Thyroid gland (tissue), 4 donors: ENCODE data around the gene TADA3. TPM values are rescaled to one million over a fixed set of nuclear protein-coding genes. Genes with fewer than 3 reads are reported as not detected.

Experiments used
- DNase-seq, 2 donors: peaks; one replicate each; pipeline ENCODE4 v3.0.0-alpha.2; 2019
- H3K27ac ChIP-seq, 3 donors: fragments of 200-600 bp; sonication (generic); 1 replicate in 2 of 3; 2 replicates in 1 of 3; pipeline ENCODE4 v1.5.1; 2016 to 2019; ENCODE audit warnings: mild to moderate bottlenecking in 1 of 3, moderate library complexity in 1 of 3
- H3K27me3 ChIP-seq: fragments of 200-600 bp; sonication (generic); one replicate; pipeline ENCODE4 v1.5.1; 2019
- H3K36me3 ChIP-seq, 2 donors: fragments of 200-600 bp; sonication (generic); one replicate each; pipeline ENCODE4 v1.5.1; 2016 to 2019
- H3K4me1 ChIP-seq, 2 donors: fragments of 200-600 bp; sonication (generic); one replicate each; pipeline ENCODE4 v1.5.1; 2017 to 2019
- H3K4me3 ChIP-seq, 3 donors: fragments of 200-600 bp; sonication (generic); replicated peaks in 1 of 3; 1 replicate in 2 of 3; 2 replicates in 1 of 3; pipeline ENCODE4 v1.5.1; 2016; ENCODE audit warnings: mild to moderate bottlenecking in 1 of 3
- H3K9me3 ChIP-seq: fragments of 200-600 bp; sonication (generic); one replicate; pipeline ENCODE4 v1.5.1; 2017
- POLR2A ChIP-seq, 2 donors: fragments of 450-650 bp; IDR thresholded peaks; one replicate each; pipeline ENCODE4 v1.6.1; 2017; ENCODE audit warnings: antibody characterized with exemption in 2 of 2, mild to moderate bottlenecking in 2 of 2, moderate library complexity in 1 of 2
- WGBS, 2 donors: methylation state at CpG; one replicate each; pipeline ENCODE4 v1.1.5; 2017; 5-methylcytosine and 5-hydroxymethylcytosine counted together
- intact Hi-C: fragments of 100-400 bp; cut with DNase I; formaldehyde crosslinking; loops from one replicate; pipeline ENCODE4 v1.15.1; 2023
- total RNA-seq, 4 donors: library from RNA; depleted of rRNA; stranded (reverse); fragments of >200 nt; gene quantifications; one replicate each; pipeline ENCODE4 v1.2.3, GENCODE V29; 2016
- TF ChIP-seq, protein P1 (sequence below), 6 experiments: fragments of 200-600 bp in 3 of 6; fragments of 450-650 bp in 3 of 6; sonication (generic) in 3 of 6; IDR thresholded peaks; one replicate each; pipeline ENCODE4 v1.5.1; 2016 to 2019; ENCODE audit warnings: antibody characterized with exemption in 6 of 6, mild to moderate bottlenecking in 2 of 6, inconsistent platforms in 1 of 6, moderate library complexity in 1 of 6

Gene TADA3
- total RNA-seq, 4 donors from 2014 or later = 64.2 to 93.3 (median 83.3) TPM

DNA sequence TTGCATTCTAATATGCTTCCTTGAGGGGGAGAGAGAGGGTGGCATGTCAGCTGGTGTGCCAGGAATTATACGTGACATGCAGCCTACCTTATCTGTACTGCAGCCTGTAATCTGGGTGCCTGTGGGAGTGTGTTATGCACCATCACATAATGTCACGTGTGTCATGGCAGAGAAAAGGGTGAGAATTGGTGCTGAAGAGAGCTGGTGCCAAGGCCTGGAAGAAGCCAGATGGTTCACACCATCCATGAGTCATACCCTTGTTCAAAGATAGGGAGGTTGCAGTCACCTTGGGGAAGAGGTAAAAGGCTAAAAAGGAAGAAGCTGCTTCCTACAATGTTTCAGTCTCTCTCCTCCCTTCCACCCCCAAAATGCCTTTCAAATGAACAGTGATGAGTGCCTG is 55.4 kb downstream of the TADA3 start:
- no peak overlapping the region for H3K4me3 ChIP-seq
- no peak for DNase-seq
- H3K27me3 ChIP-seq = no peaks in the 10 kb centered on the region
- no peaks in the 10 kb centered on the region for H3K9me3 ChIP-seq
- WGBS, 2 donors = 88 to 89% methylated on average over 2 of the region's 2 CpGs
- intact Hi-C loops = loop anchor here (10.0 kb wide), 1 partner anchor 232 kb away; no protein-coding TSS in a partner anchor
- no peak overlapping the region for H3K27ac ChIP-seq
- peaks cover 14 to 16% of the 10 kb centered on the region in 2 donors for H3K4me1 ChIP-seq
- TF ChIP-seq POLR2A (IDR thresholded peaks at IDR 0.05) = no peak
- TF ChIP-seq, protein P1, sequence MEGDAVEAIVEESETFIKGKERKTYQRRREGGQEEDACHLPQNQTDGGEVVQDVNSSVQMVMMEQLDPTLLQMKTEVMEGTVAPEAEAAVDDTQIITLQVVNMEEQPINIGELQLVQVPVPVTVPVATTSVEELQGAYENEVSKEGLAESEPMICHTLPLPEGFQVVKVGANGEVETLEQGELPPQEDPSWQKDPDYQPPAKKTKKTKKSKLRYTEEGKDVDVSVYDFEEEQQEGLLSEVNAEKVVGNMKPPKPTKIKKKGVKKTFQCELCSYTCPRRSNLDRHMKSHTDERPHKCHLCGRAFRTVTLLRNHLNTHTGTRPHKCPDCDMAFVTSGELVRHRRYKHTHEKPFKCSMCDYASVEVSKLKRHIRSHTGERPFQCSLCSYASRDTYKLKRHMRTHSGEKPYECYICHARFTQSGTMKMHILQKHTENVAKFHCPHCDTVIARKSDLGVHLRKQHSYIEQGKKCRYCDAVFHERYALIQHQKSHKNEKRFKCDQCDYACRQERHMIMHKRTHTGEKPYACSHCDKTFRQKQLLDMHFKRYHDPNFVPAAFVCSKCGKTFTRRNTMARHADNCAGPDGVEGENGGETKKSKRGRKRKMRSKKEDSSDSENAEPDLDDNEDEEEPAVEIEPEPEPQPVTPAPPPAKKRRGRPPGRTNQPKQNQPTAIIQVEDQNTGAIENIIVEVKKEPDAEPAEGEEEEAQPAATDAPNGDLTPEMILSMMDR (IDR thresholded peaks at IDR 0.05) = no peak
- H3K36me3 ChIP-seq = peaks cover 56 to 64% of the 10 kb centered on the region in 2 donors

DNA sequence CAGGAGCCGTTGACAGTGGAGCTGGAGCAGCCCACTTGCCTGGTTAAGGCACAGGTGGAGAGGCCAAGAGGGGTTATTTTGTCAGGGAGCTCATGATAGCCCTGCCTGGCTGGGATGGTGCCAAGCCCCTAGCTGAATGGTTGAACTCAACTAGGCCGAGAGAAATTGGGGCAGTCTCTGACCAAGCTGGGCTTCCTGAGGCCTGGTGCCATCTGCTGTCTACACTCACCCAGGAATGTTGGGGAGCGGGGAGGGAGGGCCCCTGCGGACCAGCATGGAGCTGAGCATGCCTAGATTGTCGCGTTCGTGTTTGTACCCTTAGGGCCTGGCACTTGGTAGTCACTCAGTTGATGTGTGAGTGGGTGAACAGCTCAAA is 59.5 kb downstream of the TADA3 start:
- H3K4me3 ChIP-seq = peak overlapping the region in 2 of 3 donors; percentile 91 to 99
- no peak for TF ChIP-seq POLR2A (IDR thresholded peaks at IDR 0.05)
- TF ChIP-seq, protein P1 (IDR thresholded peaks at IDR 0.05) = no peak
- H3K36me3 ChIP-seq = peaks cover 18 to 25% of the 10 kb centered on the region in 2 donors
- H3K27ac ChIP-seq = peak overlapping the region in 2 of 3 donors; percentile 92 to 100
- no peaks in the 10 kb centered on the region for H3K27me3 ChIP-seq
- intact Hi-C loops = loop anchor here (2.0 to 10.0 kb wide), 2 partner anchors 16 to 228 kb away; partner anchors contain the start of gene OGG1
- peak; percentile 21 to 41 for DNase-seq
- H3K4me1 ChIP-seq = peaks cover 19 to 20% of the 10 kb centered on the region in 2 donors
- no peaks in the 10 kb centered on the region for H3K9me3 ChIP-seq
- whole genome bisulfite sequencing, 2 donors = 14 to 30% methylated on average over 4 to 6 of the region's 7 CpGs

DNA sequence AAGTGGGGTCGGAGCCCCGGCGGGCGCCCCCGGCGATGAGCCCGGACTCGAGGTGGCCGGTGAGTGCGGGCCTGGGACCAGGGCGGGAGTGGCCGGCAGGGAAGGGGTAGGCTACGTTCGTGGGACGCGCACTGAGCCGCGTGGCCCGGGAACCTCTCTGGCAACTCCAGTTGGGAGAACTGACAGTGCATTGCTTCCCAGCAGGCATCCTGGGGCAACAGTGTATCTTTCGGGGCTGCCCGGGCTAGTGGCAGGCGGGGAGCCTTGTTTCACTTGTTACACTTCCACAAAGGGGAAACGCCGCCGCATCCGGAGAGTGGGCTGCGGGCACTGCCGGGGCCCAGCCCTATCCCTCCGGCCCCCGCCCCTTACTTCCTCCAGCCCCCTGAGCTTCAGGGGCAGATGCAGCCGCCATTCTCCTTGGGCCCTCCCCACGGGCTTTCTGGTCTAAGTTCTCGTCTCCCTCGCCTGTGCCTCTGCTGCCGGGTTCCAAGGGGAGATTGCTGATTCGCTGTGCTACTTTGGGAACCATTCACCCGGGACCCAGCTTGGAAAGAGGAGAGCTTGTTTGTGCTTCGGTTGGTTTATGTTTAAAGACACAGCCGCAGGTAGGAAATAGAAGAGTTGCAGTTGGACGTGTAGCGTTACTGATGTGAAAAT is 60.1 kb downstream of the TADA3 start:
- peak; percentile 58 to 61 for DNase-seq
- WGBS, 2 donors = 1 to 5% methylated on average over 11 to 19 of the region's 41 CpGs
- Histone ChIP-seq H3K9me3 (no peaks in the 10 kb centered on the region), H3K27me3 (no peaks in the 10 kb centered on the region), H3K27ac (peak overlapping the region; percentile 92 to 100 (median 99)), H3K4me3 (peak overlapping the region; percentile 29 to 99 (median 91)), H3K36me3 (peaks cover 13 to 20% of the 10 kb centered on the region in 2 donors), H3K4me1 (peaks cover 19 to 20% of the 10 kb centered on the region in 2 donors)
- intact Hi-C loops = loop anchor here (2.0 to 10.0 kb wide), 2 partner anchors 17 to 227 kb away; partner anchors contain the start of gene OGG1
- no peak for TF ChIP-seq POLR2A (IDR thresholded peaks at IDR 0.05)
- TF ChIP-seq, protein P1 (IDR thresholded peaks at IDR 0.05) = no peak

DNA sequence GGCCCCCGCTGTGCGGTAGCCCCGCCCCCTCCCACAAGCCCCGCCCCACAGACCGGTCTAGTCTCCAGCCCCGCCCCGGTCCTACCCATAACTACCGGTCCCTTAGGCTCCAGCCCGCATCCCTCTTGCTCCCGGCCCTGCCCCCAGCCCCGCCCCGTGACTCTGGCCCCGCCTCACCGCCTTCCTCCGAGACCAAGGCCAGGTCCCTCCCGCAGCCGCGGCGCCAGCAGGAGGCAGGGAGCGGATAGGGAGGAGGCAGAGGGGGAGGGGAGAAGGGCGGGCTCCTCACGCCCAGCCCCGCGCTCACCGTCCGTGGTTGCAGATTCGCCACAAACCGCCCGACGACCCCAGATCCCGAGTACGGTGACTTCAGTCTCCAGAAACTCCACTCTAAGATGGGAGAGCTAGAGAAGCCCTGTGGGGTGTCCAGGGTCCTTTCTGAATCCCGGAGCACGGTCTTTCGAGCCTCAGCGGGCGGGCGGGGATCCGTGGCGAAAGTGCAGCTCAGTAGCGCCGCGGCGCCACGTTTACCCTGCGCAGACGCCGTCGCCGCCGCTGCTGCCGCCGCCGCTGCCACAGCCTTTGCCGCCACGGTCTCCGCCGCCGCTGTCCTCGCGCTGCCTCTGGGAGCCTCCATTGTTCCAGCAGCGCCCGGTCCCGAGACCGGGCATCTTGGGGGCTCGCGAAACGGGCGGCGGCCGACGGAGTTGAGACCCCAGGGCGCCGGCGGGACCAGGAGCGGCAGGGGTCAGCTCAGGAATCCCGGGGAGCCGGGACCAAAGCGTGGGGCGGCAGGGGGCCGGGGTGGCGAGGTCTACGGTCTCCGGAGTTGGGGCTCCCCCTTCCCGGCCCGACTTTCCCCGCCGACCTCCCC is 60.8 kb downstream of the TADA3 start, which contains the start of gene BRPF1:
Gene BRPF1 (plus strand): TSS at position 530 of the 874 bp plus-strand sequence. CDS start 2,406 bp downstream, outside the sequence.
- WGBS, 2 donors = 1% methylated on average over 22 to 50 of the region's 88 CpGs
- intact Hi-C loops = loop anchor here (2.0 to 10.0 kb wide), 2 partner anchors 17 to 227 kb away; partner anchors contain the start of gene OGG1
- H3K27ac ChIP-seq = peak within 1 kb of the TSS; percentile 92 to 100 (median 99)
- DNase-seq = peak; percentile 100
- H3K9me3 ChIP-seq = no peaks in the 10 kb centered on the region
- peak in 1 of 2 donors; percentile 58 for TF ChIP-seq POLR2A (IDR thresholded peaks at IDR 0.05)
- TF ChIP-seq, protein P1 (IDR thresholded peaks at IDR 0.05) = peak in 1 of 6 experiments; percentile 19
- H3K27me3 ChIP-seq = no peaks in the 10 kb centered on the region
- peaks cover 19 to 20% of the 10 kb centered on the region in 2 donors for H3K4me1 ChIP-seq
- peaks cover 11 to 12% of the 10 kb centered on the region in 2 donors for H3K36me3 ChIP-seq
- H3K4me3 ChIP-seq = peak within 1 kb of the TSS; percentile 29 to 99 (median 91)
